AG08395 (cell line): Measurements from ENCODE around the gene STAU1.
"Not testable (repeated sequence)": the region's sequence is repeated elsewhere in the genome, so short reads cannot be mapped to it uniquely, and the experiment has no call there.

ENCODE experiments used
- DNase-seq: peaks from one replicate; pipeline ENCODE4 v3.0.0; 2012; ENCODE audit warnings: mixed read lengths, low spot score

Gene STAU1

GRCh38 chr20:49187851-49188641 is at the start of gene STAU1:
STAU1 (minus strand) TSS chr20:49188334; CDS start chr20:49166201, 22,133 bp downstream.
- DNase-seq = peak; percentile 98

DNA sequence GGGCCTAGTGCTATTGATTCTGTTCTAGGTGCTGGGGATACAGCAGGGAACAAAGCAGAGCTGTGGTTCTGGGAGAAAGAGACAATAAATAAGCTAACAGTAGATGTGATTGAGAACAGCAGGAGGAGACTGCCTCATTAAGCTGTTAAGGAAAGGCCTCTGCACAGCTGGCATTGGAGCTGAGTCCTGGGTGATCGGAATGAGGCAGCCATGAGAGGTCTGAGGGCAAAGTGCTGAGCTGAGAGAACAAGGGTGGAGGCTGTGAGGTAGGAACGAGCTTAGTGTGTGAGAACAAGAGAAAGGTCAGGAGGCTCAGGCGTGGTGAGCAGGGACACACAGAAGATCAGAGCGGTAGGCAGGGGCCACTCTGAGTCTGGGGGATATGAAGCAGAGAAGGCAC is 49.4 kb upstream of the STAU1 start:
- no peak for DNase-seq

DNA sequence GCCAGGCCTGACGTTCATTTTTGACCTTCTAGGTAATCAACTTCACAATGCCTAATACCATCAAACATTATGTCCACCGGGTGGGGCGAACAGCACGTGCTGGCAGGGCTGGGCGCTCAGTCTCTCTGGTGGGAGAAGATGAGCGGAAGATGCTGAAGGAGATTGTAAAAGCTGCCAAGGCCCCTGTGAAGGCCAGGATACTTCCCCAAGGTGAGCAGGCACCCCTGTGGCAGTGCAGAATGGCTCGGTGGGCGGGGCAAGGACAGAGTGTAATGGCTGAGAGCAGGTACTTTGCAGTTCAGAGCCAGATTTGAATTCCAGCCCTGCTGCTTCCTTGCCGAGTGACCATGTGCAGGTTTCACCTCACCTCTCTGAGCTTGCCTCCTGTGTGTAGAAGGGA is 48.2 kb upstream of the STAU1 start:
- DNase-seq = no peak

DNA sequence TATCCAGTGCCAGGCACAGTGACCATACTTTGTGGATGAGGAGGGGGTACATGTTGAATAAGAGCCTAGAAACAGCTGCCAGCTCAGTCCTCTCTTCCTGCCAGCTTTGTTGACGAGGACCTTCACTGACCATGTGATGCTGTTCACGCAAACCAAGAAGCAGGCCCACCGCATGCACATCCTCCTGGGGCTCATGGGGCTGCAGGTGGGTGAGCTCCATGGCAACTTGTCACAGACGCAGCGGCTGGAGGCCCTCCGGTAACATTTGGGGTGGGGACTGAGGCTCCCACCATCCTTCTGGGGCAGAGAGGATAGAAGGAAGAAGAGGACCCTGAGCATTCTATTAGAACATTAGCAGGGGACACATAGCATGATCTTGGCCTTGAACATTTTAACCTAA is 46.7 kb upstream of the STAU1 start:
- no peak for DNase-seq

GRCh38 chr20:49233226-49233625 is 45.1 kb upstream of the STAU1 start:
- no peak for DNase-seq

DNA sequence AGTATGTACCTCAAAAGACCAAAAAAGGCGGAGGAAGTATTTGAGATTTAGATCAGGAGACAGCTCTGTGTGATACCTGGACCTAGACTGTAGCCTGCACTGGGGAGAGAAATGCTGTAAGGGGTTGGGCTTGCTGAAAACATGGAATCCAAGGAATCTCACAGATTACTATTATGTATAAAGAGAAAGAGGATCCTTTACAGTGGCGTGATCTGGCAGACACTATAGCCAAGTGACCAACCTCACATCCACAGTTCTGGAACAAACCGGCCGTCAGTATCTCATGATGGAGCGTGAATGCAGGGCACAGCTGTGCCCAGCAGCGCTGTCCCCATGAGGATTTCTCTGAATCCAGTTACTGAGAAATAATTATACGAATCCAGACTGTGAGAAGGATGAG is 43.3 kb upstream of the STAU1 start:
- no peak for DNase-seq

GRCh38 chr20:49230561-49231133 is 42.5 kb upstream of the STAU1 start:
- DNase-seq = peak; percentile 27

DNA sequence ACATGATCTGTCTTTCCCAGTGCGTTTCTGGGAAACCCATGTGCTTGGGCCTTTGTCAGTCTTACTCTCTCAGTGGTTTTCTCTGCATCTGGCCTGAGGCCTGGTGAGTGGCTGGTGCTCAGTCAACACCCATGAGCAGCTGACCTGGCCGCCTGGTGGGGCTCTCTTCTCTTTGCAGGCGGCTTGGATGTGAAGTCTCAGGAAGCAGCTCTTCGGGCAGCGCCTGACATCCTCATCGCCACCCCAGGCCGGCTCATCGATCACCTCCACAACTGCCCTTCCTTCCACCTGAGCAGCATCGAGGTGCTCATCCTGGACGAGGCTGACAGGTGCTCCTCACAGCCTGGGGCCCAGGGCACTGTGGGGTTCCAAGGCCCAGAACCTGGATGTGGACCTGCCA is 41.9 kb upstream of the STAU1 start:
- DNase-seq = no peak

- no peak for DNase-seq
Measured at GRCh38 chr20:49229381-49229780, 41.2 kb upstream of the STAU1 start.

DNA sequence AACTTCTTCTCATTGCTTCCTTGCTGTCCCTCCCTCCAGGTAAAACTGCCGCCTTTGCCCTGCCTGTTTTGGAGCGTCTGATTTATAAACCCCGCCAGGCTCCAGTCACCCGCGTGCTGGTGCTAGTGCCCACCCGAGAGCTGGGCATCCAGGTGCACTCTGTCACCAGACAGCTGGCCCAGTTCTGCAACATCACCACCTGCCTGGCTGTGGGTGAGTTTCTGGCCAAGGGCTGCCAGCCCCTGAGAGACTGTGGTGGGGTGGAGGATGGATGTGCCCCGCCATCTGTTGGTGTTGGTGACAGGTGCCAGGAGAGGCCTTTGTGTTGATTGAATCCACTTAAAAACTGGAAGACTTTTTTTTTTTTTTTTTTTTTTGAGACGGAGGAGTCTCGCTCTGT is 40.5 kb upstream of the STAU1 start:
- no peak for DNase-seq

DNA sequence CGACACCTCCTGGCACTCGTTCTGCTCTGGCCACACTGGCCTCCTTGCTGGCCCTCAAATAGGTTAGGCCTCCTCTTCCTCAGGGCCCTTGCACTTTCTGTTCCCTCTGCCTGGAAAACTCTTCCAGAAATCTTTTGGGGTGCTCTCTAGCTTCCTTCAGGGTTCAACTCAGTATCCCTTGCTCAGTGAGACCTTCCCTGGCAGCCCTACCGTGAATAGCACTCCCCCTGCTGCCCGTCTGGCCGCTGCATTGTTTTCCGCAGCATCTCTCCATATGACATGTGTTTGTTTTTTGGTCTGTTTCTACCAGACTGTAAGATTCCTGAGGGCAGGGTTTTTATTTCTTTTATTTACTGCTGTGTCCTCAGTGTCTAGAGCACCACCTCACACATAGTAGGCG is 37.8 kb upstream of the STAU1 start:
- no peak for DNase-seq

DNA sequence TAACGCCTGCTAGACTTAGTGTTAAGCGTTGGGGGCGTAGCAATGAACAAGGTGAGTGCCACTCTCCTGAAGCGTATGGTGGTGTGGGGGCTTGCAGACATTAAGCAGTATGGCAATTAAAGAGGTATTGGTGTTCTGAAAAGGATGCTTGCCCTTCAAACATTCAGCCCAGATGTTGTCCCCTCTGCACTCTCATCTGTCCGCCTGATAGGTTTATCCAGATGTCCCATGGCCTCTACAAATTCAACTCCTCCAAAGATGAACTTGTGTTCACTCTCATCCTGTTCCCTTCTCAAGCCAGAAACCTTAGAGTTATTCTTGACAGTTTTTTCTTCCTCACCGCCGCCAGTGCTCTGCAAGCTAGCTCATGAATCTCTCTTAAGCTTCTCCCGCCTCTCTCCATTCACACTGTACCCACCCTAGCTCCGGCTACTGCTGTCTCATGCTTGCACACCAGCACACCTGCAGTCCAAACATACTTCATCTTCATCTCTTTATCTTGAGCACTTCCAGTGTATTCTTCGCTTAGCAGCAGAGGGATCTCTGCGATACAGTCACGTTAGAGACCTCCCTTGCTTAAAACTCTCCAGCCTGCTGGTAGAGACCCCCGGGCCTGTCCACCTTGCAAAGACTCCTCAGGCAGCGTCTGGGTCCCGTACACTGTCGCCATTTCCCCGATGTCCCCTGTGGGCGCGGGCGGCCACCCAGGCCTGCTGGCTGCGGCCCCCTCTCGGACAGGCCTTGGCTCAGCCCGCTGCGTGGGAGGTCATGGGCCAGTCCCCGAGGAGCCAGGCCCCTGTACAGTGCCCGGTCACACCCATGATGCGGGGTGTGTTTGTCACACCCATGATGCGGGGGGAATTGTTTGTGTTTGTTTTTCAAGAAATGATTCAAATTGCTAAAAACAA is 32.0 kb upstream of the STAU1 start:
- DNase-seq = no peak

DNA sequence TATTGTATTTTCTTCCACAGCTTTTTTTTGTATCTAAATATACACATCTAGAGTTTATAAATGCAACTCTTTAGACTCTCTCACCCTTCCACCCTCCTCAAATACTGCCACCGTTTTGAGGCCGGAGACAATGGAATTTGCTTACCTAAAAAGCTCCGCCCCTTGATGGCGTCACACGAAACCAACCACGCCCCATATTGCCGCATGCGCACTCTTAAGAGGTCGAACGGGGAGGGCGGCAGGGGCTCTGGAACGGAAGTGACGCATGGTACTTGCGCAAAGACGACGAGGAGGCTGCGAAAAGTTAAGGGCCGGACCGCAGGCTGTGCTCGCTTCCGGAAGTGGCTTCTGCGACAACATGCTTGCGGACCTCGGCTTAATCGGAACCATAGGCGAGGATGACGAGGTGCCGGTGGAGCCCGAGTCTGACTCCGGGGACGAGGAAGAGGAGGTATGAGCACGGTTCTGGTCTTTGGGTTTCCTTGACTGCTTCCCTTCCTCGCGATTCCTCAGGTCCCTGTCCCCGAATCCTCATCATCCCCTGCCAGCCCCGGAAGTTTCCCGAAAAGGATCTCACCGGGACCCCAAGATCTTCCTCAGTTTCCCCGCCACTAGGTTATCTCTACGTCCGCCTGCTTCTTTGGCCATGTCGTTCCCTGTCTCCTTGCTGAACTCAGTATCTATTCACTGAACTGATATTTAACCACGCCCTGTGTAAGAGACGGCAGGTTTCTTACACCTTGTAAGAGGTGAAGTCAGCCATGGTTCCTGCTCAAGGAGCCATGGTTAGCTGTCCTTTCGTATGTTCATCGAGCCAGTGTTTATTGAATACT is 31.2 kb upstream of the STAU1 start, which contains the start of gene DDX27:
TSS of gene DDX27 (plus strand) at position 326 of the 833 bp plus-strand sequence. CDS start at position 359, 33 bp downstream.
- peak; percentile 99 for DNase-seq

GRCh38 chr20:49218739-49219090 is 30.6 kb upstream of the STAU1 start:
- DNase-seq = not testable (repeated sequence)

DNA sequence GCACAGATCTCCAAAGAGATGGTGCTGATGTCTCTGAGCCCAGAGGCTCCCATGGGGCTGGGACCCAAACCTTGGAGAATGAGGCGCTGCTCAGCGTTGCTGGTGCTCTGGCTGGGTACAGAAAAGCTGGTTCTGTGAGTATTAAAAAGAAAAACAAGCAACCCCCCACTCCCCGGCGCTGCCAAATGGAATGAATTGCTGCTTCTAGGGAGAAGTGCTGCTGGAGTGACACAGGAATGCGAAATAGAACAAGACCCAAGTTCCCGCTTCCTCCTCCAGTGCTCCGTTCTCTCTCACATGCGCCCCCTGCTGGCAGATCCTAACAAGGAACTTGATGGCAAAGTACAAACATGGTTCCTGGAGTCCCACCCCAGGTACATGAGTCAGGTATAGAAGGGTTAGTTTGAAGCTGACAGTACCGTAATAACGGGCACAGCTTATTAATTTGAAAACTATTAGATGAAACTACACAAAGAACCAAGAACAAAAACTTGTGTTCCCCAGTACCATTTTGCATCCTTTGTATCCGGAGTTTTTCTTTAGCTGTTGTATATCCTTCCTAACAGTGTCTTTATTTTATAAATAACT is 29.0 kb upstream of the STAU1 start:
- DNase-seq = peak; percentile 79

DNA sequence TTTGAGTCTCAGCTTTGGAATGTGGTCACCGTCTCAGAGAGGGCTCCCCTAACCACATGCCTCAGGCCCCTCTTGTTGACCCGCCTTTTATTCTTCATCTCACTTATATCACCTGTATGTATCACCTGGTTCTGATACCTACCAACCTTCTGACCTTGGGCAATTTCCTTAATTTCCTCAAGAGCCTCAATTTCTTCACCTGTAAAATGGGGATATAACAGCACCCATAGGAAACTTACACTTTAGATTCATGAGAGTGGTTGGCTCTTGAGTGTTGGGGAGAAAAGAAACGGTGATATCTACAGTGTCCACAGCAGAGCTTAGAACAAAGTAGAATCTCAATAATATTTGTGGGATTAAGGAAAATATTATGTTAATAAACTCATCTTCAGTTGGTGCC is 27.1 kb upstream of the STAU1 start:
- no peak for DNase-seq

DNA sequence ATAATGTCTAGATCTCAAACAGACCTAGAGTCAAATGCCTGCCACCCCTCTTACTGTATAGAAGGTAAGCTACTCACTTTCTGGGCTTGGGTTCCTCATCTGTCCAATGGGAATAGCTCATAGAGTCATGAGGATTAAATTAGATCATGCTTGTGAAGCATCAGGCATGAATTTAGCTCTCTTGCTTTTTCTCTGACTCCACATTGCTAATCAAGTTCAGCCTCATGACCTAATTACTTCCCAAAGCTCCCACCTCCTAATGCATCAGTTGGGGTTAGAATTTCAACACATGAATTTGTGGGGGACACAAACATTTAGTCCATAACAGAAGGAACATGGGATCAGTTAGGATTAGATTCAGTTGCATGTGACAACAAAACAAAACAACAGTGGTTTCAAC is 26.4 kb upstream of the STAU1 start:
- no peak for DNase-seq

DNA sequence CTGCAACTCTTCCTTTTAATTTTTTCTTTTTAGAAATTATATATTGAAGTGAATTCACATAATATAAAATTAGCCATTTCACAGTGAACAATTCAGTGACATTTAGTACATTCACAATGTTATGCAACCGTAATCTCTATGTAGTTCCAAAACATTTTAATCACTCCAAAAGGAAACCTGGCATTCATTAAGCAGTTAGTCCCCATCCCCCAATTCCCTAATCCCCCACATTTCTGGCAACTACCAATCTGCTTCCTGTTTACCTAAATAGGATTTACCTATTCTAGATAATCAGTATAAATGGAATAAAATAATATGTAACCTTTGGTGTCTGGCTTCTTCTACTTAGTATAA is 22.6 kb upstream of the STAU1 start:
- DNase-seq = no peak

GRCh38 chr20:49210101-49210756 is 22.1 kb upstream of the STAU1 start:
- DNase-seq = no peak

GRCh38 chr20:49207076-49207475 is 18.9 kb upstream of the STAU1 start:
- DNase-seq = no peak

DNA sequence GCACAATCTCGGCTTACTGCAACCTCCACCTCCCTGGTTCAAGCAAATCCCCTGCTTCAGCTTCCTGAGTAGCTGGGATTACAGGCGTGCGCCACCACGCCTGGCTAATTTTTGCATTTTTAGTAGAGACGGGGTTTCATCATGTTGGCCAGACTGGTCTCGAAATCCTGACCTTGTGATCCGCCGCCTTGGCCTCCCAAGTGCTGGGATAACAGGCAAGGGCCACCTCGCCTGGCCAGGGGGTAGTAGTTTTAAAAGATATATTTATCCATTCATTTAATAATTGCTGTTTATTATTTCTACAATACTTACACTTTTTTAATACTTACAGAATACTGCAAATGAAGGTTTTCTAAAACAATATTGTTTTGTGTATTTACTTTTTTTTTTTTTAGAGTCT is 15.6 kb upstream of the STAU1 start:
- DNase-seq = no peak
